Activated naive CD4-positive, alpha-beta T cell treated with anti-CD3 and anti-CD28 coated beads, Interleukin-2, amount 10 ng/mL, durations not matched to agents 7 days and 5 days (primary cell): ENCODE results near the gene DUS1L.

Experiments
- CTCF ChIA-PET: fragments of 350-600 bp; sonication (Branson Sonifier 250); formaldehyde crosslinking; loops from one replicate; lab custom pipeline; 2021; ENCODE audit warnings: antibody characterized with exemption; lab: Charles Lee
- DNase-seq: peaks from one replicate; pipeline ENCODE4 v3.0.0-alpha.2; 2020
- H3K27ac Mint-ChIP-seq: one replicate; pipeline ENCODE4 v1.8.0; 2021; ENCODE audit warnings: mild to moderate bottlenecking, moderate library complexity, mixed read lengths
- H3K27me3 Mint-ChIP-seq: one replicate; pipeline ENCODE4 v1.8.0; 2021; ENCODE audit warnings: mild to moderate bottlenecking, mixed read lengths
- H3K36me3 Mint-ChIP-seq: one replicate; pipeline ENCODE4 v1.8.0; 2021; ENCODE audit warnings: mixed read lengths
- H3K4me1 Mint-ChIP-seq: one replicate; pipeline ENCODE4 v1.8.0; 2021; ENCODE audit warnings: mixed read lengths
- H3K4me3 Mint-ChIP-seq: one replicate; pipeline ENCODE4 v1.8.0; 2021; ENCODE audit warnings: mild to moderate bottlenecking, moderate library complexity, mixed read lengths
- H3K9me3 Mint-ChIP-seq: one replicate; pipeline ENCODE4 v1.8.0; 2021; ENCODE audit warnings: mixed read lengths

DUS1L gene

DNA sequence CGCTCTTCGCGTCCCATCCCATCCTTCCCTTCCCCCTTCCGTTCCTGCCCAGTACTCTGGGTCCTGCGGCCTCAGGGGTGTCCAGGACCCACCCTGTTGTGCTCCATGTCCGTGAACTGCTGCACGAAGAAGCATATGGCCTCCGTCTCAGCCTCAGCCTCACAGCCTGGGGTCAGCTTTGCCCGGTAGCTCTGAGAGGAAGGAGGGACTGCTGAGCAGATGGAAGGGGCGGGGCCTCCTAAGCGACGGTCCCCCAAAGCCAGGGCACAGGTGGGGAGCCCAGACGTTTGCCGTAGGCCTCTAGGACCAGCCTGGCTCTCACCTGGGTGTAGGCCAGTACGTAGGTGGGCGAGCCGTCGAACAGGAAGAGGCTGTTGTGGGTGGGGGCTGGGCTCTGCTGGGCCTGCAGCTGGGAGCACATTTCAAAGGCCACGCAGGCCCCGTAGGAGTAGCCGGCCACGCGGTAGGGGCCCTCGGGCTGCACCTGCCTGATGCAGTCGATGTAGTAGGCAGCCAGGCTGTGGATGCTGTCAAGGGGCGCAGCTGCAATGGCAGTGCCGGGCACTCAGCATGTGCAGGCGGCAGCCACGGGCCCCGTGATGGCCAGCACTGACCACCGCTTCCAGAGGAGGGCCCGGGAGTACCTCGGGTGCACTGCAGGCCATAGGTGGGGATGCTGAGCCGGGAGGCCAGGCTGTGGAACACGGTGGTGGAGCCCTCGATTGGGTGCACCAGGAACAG lies 14.6 kb upstream of the DUS1L start:
- Mint-ChIP-seq H3K27me3 (no peaks in the 10 kb centered on the region), H3K36me3 (peaks cover 24% of the 10 kb centered on the region), H3K4me1 (no peaks in the 10 kb centered on the region), H3K9me3 (no peaks in the 10 kb centered on the region), H3K4me3 (no peak overlapping the region), H3K27ac (no peak overlapping the region)
- CTCF ChIA-PET: no interaction called here
- no peak for DNase-seq

DNA sequence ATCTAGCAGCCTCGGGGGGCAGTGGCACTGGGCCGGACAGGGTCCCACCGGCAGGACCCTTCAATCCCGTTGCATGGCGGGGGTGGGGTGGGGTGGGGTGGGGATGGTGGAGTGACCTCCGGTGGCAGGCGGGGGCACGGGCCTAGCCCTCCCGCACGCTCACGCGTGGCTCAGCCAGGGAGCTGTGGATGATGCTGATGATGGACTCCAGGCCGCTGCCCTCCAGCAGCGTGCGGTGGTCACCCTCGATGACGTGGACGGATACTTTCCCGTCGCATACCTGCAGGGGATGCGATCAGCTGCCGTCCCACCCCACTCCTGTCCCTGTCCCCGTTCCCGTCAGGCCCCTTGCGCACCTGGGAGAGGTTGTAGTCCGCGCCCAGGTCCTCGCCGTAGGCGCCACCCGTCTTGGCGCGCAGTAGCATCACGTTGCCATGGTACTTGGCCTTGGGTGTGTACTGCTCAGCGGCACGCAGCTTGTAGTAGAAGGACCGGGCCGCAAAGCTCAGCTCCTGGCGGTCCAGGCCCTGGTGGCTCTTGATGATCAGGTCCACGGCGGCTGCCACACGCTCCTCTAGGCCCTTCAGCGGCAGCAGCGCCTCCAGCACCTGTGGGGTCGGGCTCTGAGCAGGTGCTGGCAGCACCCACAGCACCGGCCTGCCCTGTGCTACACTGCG lies 13.5 kb upstream of the DUS1L start:
- H3K27me3 Mint-ChIP-seq: peaks cover 4% of the 10 kb centered on the region
- H3K36me3 Mint-ChIP-seq: peaks cover 20% of the 10 kb centered on the region
- H3K4me3 Mint-ChIP-seq: no peak overlapping the region
- H3K27ac Mint-ChIP-seq: no peak overlapping the region
- DNase-seq: no peak
- CTCF ChIA-PET: no interaction called here
- no peaks in the 10 kb centered on the region for H3K9me3 Mint-ChIP-seq
- H3K4me1 Mint-ChIP-seq: no peaks in the 10 kb centered on the region

DNA sequence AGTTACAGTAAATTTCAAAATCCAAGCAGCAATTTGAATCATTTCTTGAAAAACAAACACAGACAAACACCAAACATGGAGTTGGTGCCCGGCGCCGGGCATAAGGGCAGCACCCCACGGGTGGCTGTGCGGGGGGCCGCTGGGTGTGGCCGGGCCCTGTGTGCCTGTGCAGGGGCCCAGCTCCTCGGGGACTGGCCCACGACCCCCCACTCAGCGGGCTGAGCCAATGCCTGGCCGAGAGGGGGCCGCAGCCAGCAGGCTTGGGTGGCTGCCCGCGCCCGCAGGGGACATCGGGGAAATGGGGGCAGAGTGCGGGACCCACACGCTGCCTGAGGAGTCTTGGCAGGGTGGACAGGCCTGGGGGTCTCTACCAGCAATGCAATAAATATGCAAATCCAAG lies 12.8 kb upstream of the DUS1L start:
- DNase-seq: no peak
- Mint-ChIP-seq H3K4me1 (no peaks in the 10 kb centered on the region), H3K27ac (no peak overlapping the region), H3K4me3 (no peak overlapping the region), H3K9me3 (no peaks in the 10 kb centered on the region), H3K36me3 (peaks cover 19% of the 10 kb centered on the region), H3K27me3 (peaks cover 4% of the 10 kb centered on the region)
- CTCF ChIA-PET: no interaction called here

DNA sequence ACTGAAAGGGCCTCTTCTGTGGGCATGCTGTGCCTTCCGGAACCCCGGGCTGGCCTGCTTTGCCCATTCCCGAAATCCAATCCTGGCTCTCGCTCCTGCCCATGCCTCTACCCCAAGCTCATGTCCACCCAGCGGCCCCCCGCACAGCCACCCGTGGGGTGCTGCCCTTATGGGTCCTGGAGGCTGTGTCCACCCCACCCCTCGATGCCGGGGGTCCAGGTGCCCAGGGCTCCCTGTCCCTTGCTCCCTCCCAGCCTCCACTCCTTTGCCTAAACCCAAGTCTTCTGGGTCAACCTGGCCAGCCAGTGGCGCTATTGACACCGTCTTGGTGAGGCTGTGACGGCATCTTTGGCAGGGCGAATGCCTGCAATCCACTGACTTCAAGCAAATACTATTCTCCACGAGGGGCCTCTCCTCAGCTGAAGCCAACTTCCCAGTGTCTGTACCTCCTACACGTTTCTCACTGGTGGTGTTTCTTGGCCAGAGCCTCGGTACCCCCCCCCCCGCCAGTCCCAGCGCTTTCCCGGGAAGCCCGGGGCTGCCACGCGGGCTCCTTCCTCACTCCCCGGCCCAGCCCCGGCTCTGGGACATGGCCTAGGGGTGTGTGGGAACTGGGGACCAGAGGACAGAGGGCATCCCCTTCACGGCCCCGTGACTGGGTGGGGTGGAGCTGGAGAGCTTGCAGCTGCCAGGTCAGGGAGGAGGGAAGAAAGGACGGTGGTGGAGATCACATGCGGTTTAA lies 12.2 kb upstream of the DUS1L start:
- no peak for DNase-seq
- Mint-ChIP-seq H3K4me3 (no peak overlapping the region), H3K9me3 (no peaks in the 10 kb centered on the region), H3K36me3 (peaks cover 14% of the 10 kb centered on the region), H3K27ac (no peak overlapping the region), H3K27me3 (peaks cover 10% of the 10 kb centered on the region), H3K4me1 (no peaks in the 10 kb centered on the region)
- CTCF ChIA-PET: no interaction called here

DNA sequence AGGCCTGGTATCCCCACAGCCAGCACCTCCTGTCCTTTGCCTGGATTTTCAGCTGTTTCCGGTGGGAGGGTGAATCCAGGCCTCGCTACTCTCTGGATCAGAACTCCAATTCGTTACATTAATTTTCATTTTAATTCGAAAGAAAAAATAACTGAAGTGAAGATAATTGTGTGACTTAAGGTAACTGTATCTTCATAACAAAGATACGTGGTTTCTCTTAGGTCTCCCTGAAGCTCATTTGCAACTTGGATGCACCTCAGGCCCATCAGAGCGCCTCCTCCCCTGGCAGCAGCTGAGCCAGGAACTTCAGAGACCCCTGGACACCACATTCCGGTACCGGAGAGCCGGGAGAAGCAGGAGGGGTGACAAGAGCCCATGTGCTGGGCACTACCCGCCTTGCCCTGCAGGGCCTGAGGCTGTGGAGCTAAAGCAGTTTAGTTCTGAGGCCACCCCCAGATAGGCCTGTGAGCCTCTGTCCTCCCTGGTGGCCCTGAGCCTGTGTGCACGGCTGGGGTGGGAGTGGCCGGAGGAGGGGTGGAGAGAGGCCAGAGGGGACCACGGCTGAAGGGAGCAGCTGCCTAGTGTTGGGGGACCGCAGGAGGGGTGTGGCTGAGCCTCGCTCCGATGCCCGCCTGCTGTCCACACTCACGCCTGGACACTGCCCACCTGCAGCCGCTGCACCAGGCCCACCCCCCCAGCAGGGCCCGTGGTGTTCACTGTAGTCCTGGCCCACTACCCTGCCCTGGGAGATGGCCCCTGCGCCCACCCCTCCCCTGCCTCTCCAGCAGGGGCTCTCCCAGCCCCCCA lies 11.4 kb upstream of the DUS1L start:
- peaks cover 16% of the 10 kb centered on the region for H3K27me3 Mint-ChIP-seq
- CTCF ChIA-PET: no interaction called here
- no peak overlapping the region for H3K27ac Mint-ChIP-seq
- no peak overlapping the region for H3K4me3 Mint-ChIP-seq
- peaks cover 14% of the 10 kb centered on the region for H3K36me3 Mint-ChIP-seq
- no peak for DNase-seq
- H3K9me3 Mint-ChIP-seq: no peaks in the 10 kb centered on the region
- H3K4me1 Mint-ChIP-seq: no peaks in the 10 kb centered on the region

DNA sequence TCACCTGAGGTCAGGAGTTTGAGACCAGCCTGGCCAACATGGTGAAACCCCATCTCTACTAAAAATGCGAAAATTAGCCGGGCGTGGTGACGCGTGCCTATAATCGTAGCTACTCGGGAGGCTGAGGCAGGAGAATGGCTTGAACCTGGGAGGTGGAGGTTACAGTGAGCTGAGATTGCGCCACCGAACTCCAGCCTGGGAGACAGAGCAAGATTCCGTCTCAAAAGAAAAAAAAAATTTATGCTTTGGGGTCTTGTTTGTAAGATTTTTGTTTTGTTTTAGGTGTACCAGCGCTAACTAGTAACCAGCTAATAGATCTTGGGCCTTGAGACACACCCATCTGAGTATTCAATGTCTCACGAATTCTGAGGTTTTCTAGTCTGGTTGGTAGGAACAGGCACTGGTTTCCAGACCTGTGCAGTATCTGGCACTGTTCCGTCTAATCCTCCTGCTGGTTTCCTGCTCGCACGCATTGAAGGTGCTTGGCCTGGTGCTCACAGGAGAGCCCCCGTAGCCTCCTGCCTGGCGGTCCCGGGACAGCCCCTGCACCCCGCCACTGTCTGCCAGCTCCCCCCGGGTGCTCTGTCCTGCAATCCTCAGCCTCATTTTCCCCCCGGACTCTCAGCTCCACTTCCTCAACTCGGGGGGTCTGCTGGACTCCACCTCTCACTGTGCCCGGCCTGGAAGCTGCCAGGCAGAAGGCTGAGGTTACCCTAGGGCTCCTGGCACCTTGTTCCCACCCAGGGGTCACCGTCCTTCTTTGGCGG lies 10.6 kb upstream of the DUS1L start:
- no peak for DNase-seq
- Mint-ChIP-seq H3K27me3 (peaks cover 16% of the 10 kb centered on the region), H3K4me1 (no peaks in the 10 kb centered on the region), H3K36me3 (peaks cover 14% of the 10 kb centered on the region), H3K9me3 (no peaks in the 10 kb centered on the region), H3K27ac (no peak overlapping the region), H3K4me3 (no peak overlapping the region)
- CTCF ChIA-PET: no interaction called here

DNA sequence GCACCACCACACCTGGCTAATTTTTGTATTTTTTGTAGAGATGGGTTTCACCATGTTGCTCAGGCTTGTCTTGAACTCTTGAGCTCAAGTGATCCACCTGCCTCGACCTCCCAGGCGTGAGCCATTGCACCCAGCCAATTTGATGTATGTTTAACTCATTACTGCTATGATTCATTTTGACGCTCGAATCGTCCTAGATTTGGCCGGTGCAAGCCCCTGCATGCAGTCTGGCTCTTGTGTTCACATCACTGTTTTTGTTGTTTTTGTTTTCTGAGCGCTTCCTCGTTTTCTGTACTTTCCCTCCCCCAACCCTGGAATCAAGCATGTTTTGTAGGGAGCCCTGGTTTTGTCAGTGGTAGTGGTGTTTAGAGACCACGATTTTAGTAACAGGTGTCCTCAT lies 7.8 kb upstream of the DUS1L start:
- H3K27me3 Mint-ChIP-seq: peaks cover 21% of the 10 kb centered on the region
- CTCF ChIA-PET: no interaction called here
- H3K36me3 Mint-ChIP-seq: peaks cover 3% of the 10 kb centered on the region
- H3K4me1 Mint-ChIP-seq: no peaks in the 10 kb centered on the region
- H3K27ac Mint-ChIP-seq: no peak overlapping the region
- H3K9me3 Mint-ChIP-seq: no peaks in the 10 kb centered on the region
- no peak for DNase-seq
- H3K4me3 Mint-ChIP-seq: no peak overlapping the region

DNA sequence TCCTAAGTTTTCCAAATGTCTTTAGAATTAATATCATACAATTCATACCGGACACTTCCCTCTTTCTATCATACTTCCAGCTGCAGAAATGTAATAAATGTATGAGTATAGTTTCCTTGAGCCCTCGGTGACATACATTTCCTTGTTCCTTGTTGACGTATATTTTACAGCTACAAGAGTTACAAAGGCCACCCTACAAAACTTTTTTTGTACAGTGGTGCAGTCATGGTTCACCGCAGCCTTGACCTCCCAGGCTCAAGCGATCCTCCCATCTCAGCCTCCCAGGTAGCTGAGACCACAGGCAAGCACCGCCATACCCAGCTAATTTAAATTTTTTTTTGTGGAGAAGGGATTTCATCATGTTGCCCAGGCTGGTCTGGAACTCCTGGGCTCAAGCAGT lies 7.2 kb upstream of the DUS1L start:
- Mint-ChIP-seq H3K4me1 (no peaks in the 10 kb centered on the region), H3K36me3 (no peaks in the 10 kb centered on the region), H3K27me3 (peaks cover 21% of the 10 kb centered on the region), H3K4me3 (no peak overlapping the region), H3K9me3 (no peaks in the 10 kb centered on the region), H3K27ac (no peak overlapping the region)
- CTCF ChIA-PET: no interaction called here
- no peak for DNase-seq

DNA sequence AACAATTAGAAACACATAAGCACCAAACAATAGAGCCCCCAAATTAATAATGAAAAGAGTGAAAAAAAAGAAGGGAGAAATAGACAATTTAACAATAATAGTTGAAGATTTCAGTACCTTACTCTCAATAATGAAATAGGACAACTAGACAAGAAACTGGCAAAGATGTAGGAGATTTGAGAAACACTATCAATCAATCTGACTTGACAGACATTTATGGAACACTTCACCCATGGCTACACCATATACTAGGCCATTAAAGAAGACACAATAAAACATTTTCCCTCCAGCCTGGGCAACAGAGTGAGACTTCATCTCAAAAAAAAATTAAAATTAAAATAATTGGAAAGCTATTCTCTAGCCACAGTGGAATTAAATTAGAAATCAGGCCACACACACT lies 5.0 kb upstream of the DUS1L start:
- Mint-ChIP-seq H3K4me3 (no peak overlapping the region), H3K4me1 (peaks cover 11% of the 10 kb centered on the region), H3K27me3 (peaks cover 21% of the 10 kb centered on the region), H3K27ac (peak overlapping the region; percentile 35), H3K9me3 (no peaks in the 10 kb centered on the region), H3K36me3 (no peaks in the 10 kb centered on the region)
- DNase-seq: no peak
- CTCF ChIA-PET: interaction anchor here (0.7 kb wide), 1 partner anchor 103 kb away, joined by 3 read pairs; no protein-coding TSS in a partner anchor

DNA sequence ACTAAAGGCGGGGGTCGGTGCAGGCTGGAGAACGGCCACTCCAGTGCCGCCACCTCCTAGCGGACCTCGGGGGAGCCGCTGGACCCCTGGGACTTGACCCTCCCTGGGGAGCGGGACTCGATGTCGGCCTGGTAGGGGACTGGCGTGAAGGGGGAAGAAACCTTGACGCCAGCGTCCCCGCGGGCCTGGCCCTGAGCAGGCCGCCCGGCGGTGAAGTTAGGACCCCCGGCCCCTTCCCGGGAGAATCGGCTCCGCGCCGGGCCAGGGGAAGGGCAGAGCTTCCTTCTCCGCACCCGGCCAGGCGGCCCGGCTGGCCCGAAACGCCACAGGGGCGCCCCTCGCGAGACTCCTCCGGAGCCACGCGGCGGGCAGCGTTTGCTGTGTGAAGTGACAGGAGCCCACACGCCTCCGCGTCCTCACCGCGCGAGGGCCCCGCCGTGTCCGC lies 389 bp downstream of the DUS1L start:
- peaks cover 3% of the 10 kb centered on the region for H3K27me3 Mint-ChIP-seq
- peak; percentile 55 for DNase-seq
- CTCF ChIA-PET: no interaction called here
- peaks cover 6% of the 10 kb centered on the region for H3K36me3 Mint-ChIP-seq
- no peaks in the 10 kb centered on the region for H3K9me3 Mint-ChIP-seq
- H3K4me3 Mint-ChIP-seq: peak overlapping the region; percentile 66
- peaks cover 20% of the 10 kb centered on the region for H3K4me1 Mint-ChIP-seq
- peak overlapping the region; percentile 68 for H3K27ac Mint-ChIP-seq

DNA sequence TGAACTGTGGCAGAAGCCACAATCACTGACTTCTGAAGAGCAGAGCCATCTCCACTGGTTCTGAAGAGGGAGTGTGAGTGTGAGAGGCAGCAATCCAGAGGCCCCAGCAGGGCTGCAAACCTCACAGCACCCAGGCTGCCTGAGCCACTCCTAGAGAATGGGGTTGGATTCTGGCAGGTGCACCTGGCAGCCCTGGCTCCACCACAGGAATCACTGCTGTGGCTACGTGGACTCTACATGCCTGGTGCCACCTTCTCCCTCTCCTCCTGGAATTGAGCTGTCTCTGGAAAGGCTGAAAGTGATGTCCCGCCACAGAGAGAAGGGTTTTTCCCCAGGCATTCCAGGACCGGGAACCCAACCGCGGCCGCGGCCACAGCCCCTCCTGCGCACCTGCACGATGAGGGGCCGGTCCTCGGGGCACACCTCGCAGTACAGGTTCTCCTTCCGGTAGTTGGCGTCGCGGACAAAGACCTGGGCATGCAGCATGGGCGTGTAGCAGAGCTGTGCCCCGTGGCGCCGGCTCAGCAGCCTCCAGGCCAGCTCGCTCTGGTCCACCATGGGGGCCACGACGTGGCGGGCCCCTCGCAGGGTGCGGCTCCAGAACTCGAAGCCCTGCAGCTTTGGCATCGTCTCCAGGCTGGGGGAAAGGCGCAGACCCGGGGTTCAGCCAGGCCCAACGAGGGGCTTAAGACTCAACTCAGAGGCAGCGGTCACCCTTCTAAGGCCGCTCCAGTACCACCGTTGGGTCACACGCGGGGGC lies 991 bp downstream of the DUS1L start:
- peaks cover 8% of the 10 kb centered on the region for H3K36me3 Mint-ChIP-seq
- no peaks in the 10 kb centered on the region for H3K9me3 Mint-ChIP-seq
- peaks cover 20% of the 10 kb centered on the region for H3K4me1 Mint-ChIP-seq
- no peak for DNase-seq
- CTCF ChIA-PET: no interaction called here
- peak overlapping the region; percentile 68 for H3K27ac Mint-ChIP-seq
- peak overlapping the region; percentile 66 for H3K4me3 Mint-ChIP-seq
- H3K27me3 Mint-ChIP-seq: no peaks in the 10 kb centered on the region

DNA sequence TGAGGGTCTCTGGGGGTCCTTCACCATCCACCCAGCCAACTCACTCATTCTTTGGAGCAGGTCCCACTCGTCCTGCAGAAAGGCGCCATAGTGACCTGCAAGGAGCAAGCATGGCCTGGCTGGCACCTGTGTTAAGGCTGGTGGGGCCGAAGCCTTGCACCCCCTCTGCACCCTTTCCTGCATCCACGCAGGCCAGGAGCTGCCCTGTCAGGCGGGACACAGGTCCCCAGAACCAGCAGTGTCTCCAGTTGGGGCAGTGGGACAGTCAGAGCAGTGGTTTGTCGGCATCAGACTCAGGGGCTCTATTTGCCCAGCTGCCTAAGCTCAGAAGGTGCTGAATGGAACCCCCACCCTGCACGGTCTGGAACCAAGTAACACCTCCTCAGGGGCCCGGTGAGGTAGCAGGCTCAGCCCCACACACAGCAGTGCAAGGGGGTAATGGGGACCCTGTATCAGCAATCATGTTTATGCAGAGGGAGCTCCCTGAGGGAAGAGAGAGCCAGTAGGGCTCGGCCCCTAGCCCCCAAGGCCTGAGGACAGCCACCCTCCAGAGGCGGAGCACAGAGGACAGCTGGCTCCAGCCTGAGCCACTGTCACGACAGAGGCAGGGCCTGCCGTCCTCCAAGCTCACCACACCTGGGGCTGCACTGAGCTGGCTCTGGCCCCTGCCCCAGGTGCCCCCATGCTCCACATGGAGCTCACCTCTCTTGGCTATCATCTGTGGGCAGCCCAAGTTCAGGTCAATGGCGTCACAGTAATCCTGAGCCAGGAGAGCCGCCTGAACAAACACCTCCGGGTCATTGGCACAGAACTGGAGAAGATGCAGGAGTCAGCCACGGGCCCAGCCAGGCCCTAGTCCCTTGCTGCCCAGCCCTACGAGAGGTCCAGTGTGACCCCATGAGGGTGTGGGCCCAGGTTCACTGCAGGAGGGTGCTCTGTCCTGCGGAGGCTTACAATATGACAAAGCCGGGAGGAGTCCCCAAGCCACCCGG lies 1.9 kb downstream of the DUS1L start:
- peaks cover 20% of the 10 kb centered on the region for H3K4me1 Mint-ChIP-seq
- no peaks in the 10 kb centered on the region for H3K27me3 Mint-ChIP-seq
- DNase-seq: no peak
- CTCF ChIA-PET: no interaction called here
- H3K9me3 Mint-ChIP-seq: no peaks in the 10 kb centered on the region
- H3K36me3 Mint-ChIP-seq: peaks cover 8% of the 10 kb centered on the region
- H3K27ac Mint-ChIP-seq: peak overlapping the region; percentile 37
- H3K4me3 Mint-ChIP-seq: peak overlapping the region; percentile 66
